Thyroid gland (tissue), 4 donors: Measurements from ENCODE around the gene CDC20B. TPM values are rescaled to one million over a fixed set of nuclear protein-coding genes. Genes with fewer than 3 reads are reported as not detected.

ENCODE experiments used
- DNase-seq, 2 donors: peaks; one replicate each; pipeline ENCODE4 v3.0.0-alpha.2; 2019
- H3K27ac ChIP-seq, 3 donors: fragments of 200-600 bp; sonication (generic); 1 replicate in 2 of 3; 2 replicates in 1 of 3; pipeline ENCODE4 v1.5.1; 2016 to 2019; ENCODE audit warnings: mild to moderate bottlenecking in 1 of 3, moderate library complexity in 1 of 3
- H3K27me3 ChIP-seq: fragments of 200-600 bp; sonication (generic); one replicate; pipeline ENCODE4 v1.5.1; 2019
- H3K36me3 ChIP-seq, 2 donors: fragments of 200-600 bp; sonication (generic); one replicate each; pipeline ENCODE4 v1.5.1; 2016 to 2019
- H3K4me1 ChIP-seq, 2 donors: fragments of 200-600 bp; sonication (generic); one replicate each; pipeline ENCODE4 v1.5.1; 2017 to 2019
- H3K4me3 ChIP-seq, 3 donors: fragments of 200-600 bp; sonication (generic); replicated peaks in 1 of 3; 1 replicate in 2 of 3; 2 replicates in 1 of 3; pipeline ENCODE4 v1.5.1; 2016; ENCODE audit warnings: mild to moderate bottlenecking in 1 of 3
- H3K9me3 ChIP-seq: fragments of 200-600 bp; sonication (generic); one replicate; pipeline ENCODE4 v1.5.1; 2017
- POLR2A ChIP-seq, 2 donors: fragments of 450-650 bp; IDR thresholded peaks; one replicate each; pipeline ENCODE4 v1.6.1; 2017; ENCODE audit warnings: antibody characterized with exemption in 2 of 2, mild to moderate bottlenecking in 2 of 2, moderate library complexity in 1 of 2
- WGBS, 2 donors: methylation state at CpG; one replicate each; pipeline ENCODE4 v1.1.5; 2017; 5-methylcytosine and 5-hydroxymethylcytosine counted together
- intact Hi-C: fragments of 100-400 bp; cut with DNase I; formaldehyde crosslinking; loops from one replicate; pipeline ENCODE4 v1.15.1; 2023
- microRNA counts, 2 donors: library from miRNA; unstranded; fragments of <30 nt; microRNA quantifications; one replicate each; lab custom pipeline; 2016 to 2017
- microRNA-seq: library from miRNA; unstranded; fragments of <30 nt; microRNA quantifications from one replicate; pipeline ENCODE4, GENCODE V29; 2016
- small RNA-seq: library from RNA; depleted of rRNA; stranded (forward); fragments of <200 nt; gene quantifications from one replicate; pipeline ENCODE3, GENCODE V24; 2016
- total RNA-seq, 4 donors: library from RNA; depleted of rRNA; stranded (reverse); fragments of >200 nt; gene quantifications; one replicate each; pipeline ENCODE4 v1.2.3, GENCODE V29; 2016
- TF ChIP-seq, protein P1 (sequence below), 6 experiments: fragments of 200-600 bp in 3 of 6; fragments of 450-650 bp in 3 of 6; sonication (generic) in 3 of 6; IDR thresholded peaks; one replicate each; pipeline ENCODE4 v1.5.1; 2016 to 2019; ENCODE audit warnings: antibody characterized with exemption in 6 of 6, mild to moderate bottlenecking in 2 of 6, inconsistent platforms in 1 of 6, moderate library complexity in 1 of 6

The CDC20B gene
- total RNA-seq, 4 donors from 2014 or later, result not detected

DNA sequence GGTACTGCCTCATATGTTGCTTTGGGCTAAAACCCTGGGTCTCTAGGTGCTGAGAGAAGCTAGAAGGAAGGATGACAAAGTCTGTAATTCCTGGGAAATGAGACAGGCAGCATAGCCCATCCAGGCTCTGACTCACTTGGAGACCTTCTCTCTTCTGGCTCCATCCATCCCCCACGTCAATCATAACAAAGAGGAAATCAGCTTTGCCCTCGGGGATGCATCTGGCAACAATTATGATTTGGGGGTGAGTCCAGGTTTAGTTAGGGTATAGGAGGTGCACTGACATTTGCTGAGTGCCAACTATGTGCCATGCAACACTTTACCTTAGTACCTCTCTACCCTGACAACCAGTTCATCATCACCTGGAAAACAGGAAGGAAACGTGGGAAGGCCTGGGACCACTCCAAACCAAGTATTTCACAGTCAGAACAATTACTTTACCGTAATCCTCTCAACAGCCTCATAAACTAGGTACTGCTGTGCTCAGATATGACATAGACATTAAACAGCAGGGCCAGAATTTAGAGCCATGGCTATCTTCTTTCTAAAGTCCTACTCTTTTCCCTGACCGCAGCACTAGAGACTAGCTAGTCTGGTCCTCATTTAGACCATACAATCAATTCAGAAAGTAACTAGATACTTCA, 109.6 kb downstream of the CDC20B start:
- intact Hi-C loops, result no loop called here
- 61 to 77% methylated on average over 5 of the region's 5 CpGs for WGBS, 2 donors
- Histone ChIP-seq H3K36me3 (no peaks in the 10 kb centered on the region), H3K4me3 (no peak overlapping the region), H3K4me1 (no peaks in the 10 kb centered on the region), H3K27ac (no peak overlapping the region), H3K27me3 (no peaks in the 10 kb centered on the region), H3K9me3 (no peaks in the 10 kb centered on the region)
- no peak for DNase-seq
- TF ChIP-seq, protein P1, sequence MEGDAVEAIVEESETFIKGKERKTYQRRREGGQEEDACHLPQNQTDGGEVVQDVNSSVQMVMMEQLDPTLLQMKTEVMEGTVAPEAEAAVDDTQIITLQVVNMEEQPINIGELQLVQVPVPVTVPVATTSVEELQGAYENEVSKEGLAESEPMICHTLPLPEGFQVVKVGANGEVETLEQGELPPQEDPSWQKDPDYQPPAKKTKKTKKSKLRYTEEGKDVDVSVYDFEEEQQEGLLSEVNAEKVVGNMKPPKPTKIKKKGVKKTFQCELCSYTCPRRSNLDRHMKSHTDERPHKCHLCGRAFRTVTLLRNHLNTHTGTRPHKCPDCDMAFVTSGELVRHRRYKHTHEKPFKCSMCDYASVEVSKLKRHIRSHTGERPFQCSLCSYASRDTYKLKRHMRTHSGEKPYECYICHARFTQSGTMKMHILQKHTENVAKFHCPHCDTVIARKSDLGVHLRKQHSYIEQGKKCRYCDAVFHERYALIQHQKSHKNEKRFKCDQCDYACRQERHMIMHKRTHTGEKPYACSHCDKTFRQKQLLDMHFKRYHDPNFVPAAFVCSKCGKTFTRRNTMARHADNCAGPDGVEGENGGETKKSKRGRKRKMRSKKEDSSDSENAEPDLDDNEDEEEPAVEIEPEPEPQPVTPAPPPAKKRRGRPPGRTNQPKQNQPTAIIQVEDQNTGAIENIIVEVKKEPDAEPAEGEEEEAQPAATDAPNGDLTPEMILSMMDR (IDR thresholded peaks at IDR 0.05), result no peak
- no peak for TF ChIP-seq POLR2A (IDR thresholded peaks at IDR 0.05)

MicroRNA genes within 50 kb of the gene (microRNA counts, 767-probe panel; counts per million panel counts)
- microRNA hsa-miR-449a (lab: Ali Mortazavi, UCI), result 0 to 650 counts per million in 2 donors
- microRNA hsa-miR-449b-5p (lab: Ali Mortazavi, UCI), result 0 counts per million in 2 donors
- microRNA hsa-miR-449c-5p (lab: Ali Mortazavi, UCI), result 0 counts per million in 2 donors

Small RNA genes within 50 kb of the gene (microRNA-seq; reads per million reads assigned to microRNA genes)
- 37.3 reads per million, percentile 43 among the genes with 10 or more reads in this experiment for gene MIR449A
- gene MIR449B, result not detected
- gene MIR449C, result 1.8 reads per million

Small RNA genes within 50 kb of the gene (small RNA-seq; reads per million reads assigned to genes)
- gene MIR449A (not detected), gene MIR449B (not detected), gene MIR449C (0.38 reads per million)

Other genes with a start within 250 kb of the CDC20B start
- gene ESM1, start 187.6 kb downstream of the CDC20B start, total RNA-seq, result 1 to 10 TPM in 1 of 4 donors, under 1 TPM in 1, not detected in 2; 0.40 to 2.3 TPM
- 1 to 10 TPM in 1 of 4 donors, under 1 TPM in 2, not detected in 1; 0.45 to 1.6 (median 0.49) TPM for gene GZMK, start 148.9 kb downstream of the CDC20B start, total RNA-seq
- 1 to 10 TPM in 1 of 4 donors, not detected in 3; 1.9 TPM for gene GZMA, start 70.5 kb downstream of the CDC20B start, total RNA-seq
- gene GPX8, start 13.0 kb downstream of the CDC20B start, total RNA-seq, result 10 to 100 TPM; 34.0 to 44.0 (median 36.8) TPM
- 1 to 10 TPM in 3 of 4 donors, under 1 TPM in 1; 0.71 to 2.7 (median 2.5) TPM for gene MCIDAS, start 54.1 kb upstream of the CDC20B start, total RNA-seq
- 10 to 100 TPM in 3 of 4 donors, 1 to 10 TPM in 1; 9.7 to 14.7 (median 11.7) TPM for gene CCNO, start 60.4 kb upstream of the CDC20B start, total RNA-seq
- gene DHX29, start 134.5 kb upstream of the CDC20B start, total RNA-seq, result 10 to 100 TPM; 39.1 to 54.0 (median 47.0) TPM
- 10 to 100 TPM; 86.3 to 94.4 (median 92.6) TPM for gene MTREX, start 134.8 kb upstream of the CDC20B start, total RNA-seq